GF-D8 (cell line): Measurements from ENCODE around the gene TICAM2.
A peak's percentile ranks its signal among the peaks of the same experiment; 100 is the strongest.
"Not testable (repeated sequence)": the region's sequence is repeated elsewhere in the genome, so short reads cannot be mapped to it uniquely, and the experiment has no call there.

Experiments
- DNase-seq: peaks from one replicate; lab custom pipeline; 2025; lab: John Stamatoyannopoulos, UW

TICAM2 gene

GRCh38 chr5:115601701-115602590 lies at the start of gene TICAM2:
Gene TICAM2, minus strand, starts transcription at chr5:115602479. Its CDS starts 21,223 bp downstream, at chr5:115581256.
- peak; percentile 9 for DNase-seq

- DNase-seq, result no peak
Observed at GRCh38 chr5:115649541-115649940, 47.3 kb upstream of the TICAM2 start.

- DNase-seq, result no peak
Observed at GRCh38 chr5:115648056-115648455, 45.8 kb upstream of the TICAM2 start.

DNA sequence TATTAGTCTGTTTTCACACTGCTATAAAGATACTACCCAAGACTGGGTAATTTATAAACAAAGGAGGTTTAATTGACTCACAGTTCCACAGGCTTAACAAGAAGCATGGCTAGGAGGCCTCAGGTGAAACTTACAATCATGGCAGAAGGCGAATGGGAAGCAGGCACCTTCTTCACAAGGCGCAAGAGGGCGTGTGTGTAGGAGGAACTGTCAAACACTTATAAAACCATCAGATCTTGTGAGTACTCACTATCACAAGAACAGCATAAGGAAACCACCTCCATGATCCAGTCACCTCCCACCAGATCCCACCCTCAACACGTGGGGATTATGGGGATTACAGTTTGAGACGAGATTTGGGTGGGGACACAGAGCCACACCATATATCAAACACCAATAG lies 43.1 kb upstream of the TICAM2 start:
- not testable (repeated sequence) for DNase-seq

- DNase-seq, result no peak
Observed at GRCh38 chr5:115644046-115644445, 41.8 kb upstream of the TICAM2 start.

- no peak for DNase-seq
Observed at GRCh38 chr5:115641948-115642347, 39.7 kb upstream of the TICAM2 start.

DNA sequence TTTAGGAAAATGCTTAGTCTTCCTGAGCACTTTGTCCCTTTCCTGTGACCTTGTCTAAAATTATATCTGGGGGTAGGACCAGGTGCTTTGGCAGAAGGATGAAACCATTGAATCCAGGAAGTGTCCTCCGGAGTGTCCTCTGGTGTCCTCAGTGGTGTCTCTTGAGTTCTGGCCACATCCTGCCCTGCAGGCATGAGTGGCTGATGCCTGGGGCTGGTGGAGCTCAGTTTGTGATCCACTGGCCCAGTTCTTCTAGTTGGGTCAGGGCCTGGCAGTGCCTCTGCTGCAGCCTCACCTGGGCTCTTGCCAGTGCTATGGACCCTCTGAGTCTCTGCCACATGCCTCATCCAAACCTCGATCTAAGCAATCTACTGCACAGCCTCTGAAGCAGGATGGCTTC lies 38.0 kb upstream of the TICAM2 start:
- no peak for DNase-seq

DNA sequence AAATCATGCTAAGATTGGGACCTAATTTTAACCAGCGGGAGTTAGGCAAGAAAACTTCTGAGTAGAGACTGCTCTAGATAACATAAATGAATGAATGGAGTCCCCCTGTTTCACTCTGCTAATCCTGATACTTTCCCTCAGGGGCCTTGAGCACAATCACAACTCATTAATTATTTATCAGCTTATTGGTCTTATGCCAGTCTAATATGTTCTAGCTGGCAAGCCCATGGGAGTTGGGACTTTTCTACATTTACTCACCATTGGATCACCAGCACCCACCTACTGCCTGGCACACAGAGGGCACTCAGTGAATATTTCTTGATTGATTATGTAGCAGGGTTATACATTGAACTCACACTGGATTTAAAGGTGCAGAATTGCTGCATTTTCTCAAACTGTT lies 37.1 kb upstream of the TICAM2 start:
- DNase-seq, result no peak

DNA sequence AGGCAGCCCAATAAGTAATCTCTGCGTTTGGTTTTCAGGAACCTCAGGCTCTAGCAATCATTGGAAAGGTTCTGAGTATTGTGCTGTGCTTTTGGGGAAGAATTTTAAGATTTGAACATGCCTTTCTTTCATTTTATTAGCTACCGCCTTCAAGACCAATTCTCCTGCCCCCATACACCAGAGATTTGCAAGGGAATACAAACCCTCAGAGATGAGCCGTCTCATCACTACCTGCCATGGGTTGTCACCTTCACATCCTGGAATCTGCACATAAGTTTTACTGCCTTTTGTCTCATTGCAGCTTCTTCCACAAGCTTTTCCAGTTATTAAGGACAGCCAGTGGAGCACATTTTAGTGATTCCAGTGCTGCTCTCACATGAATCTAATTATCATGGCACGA lies 35.2 kb upstream of the TICAM2 start:
- no peak for DNase-seq

DNA sequence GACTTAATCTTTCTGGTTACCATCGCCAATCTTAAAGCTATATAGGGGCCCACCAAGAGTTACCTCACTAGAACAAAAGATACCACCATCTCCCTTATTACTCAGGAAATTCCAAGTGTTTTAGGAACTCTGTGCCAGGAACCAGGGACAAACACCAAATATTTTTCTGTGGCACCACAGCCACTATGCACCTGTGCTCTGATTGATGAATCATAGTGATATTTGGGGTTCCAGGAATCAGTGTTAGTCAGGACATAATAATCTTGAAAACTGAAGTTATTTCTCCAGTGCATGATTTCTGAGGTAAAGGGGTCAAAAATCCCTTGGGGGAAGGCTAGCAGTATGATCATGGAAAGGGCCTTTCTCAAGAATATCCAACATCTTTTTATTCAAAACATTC lies 33.7 kb upstream of the TICAM2 start:
- DNase-seq, result no peak

- peak; percentile 27 for DNase-seq
Observed at GRCh38 chr5:115634343-115635132, 32.3 kb upstream of the TICAM2 start.

DNA sequence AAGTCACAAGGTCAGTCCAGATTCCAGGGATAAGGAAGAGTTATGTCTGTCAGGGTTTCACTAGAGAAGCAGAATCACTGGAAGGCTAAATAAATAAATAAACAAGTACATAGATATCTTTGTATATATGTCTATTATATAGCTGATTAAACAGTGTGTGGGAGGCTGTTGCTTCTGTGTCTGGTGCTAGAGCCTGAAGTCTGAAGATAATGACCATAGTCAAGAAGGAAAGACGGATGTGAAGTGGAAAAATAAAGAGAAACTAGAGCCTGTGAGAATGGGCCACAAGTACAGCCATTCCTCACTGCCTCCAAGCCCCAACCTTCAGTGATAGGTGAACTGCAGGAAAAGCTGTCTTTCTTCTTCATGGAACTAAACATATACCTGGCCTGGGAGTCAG lies 27.6 kb upstream of the TICAM2 start:
- no peak for DNase-seq

GRCh38 chr5:115627295-115627865 lies 25.1 kb upstream of the TICAM2 start:
- no peak for DNase-seq

DNA sequence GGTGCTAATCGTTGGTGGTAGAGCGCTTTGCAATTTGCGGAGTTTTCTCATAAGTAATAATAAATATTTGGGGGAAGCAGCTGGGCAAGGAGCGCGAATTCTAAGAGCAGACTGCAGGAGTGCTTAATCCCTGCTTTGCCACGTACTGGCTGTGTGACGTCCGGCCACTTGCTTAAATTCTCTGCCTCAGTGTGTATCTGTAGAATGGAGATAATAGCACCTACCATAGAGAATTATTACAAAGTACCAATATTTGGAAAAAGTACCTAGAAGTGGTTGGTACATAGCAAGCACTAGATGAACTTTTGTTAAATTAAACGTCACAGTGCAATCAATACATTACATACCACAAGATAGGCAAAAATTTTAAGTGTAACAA lies 24.2 kb upstream of the TICAM2 start:
- no peak for DNase-seq

DNA sequence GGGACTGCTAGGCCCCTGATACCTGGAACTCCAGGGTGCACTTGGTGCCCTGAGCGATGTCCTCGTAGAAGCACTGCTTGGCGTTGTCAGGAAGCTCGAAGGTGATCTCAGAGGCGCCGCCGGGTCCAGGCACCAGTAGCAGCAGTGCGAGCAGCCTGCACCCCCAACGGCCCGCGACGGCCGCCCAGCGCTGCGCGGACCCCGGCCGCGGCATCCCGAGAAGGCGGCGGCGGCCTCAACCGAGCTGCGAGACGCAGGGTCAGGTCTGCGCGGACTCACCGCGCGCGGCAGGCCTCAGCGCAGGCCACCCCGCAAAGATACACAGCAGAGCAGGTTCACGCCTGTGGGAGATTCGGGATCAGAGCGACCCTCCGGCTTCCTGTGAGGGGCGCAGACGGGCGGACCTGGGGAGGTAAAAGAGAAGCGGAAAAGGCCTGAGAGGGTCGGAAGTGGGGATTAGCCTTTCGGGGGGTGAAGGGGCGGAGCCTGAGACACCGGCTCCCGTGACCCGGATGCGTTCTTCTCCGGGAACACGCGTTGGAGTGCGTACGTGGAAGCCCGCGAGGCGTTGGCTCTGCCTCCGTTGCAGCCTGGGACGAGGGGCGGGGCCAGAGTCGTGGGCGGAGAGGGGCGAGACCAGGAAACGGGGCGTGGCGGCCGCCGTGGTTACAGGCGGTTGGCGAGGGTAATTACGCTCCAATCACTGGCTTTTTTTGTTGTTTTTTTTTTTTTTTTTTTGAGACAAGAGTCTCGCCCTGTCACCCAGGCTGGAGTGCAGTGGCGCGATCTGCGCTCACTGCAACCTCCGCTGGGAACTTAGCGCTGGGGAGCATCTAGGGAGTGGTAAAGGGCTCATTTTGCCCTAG lies 23.5 kb upstream of the TICAM2 start, which contains the start of gene TMED7:
Gene TMED7, minus strand, starts transcription at position 458 of the 866 bp plus-strand sequence. Its CDS starts 244 bp downstream, at position 214.
- peak; percentile 82 for DNase-seq

DNA sequence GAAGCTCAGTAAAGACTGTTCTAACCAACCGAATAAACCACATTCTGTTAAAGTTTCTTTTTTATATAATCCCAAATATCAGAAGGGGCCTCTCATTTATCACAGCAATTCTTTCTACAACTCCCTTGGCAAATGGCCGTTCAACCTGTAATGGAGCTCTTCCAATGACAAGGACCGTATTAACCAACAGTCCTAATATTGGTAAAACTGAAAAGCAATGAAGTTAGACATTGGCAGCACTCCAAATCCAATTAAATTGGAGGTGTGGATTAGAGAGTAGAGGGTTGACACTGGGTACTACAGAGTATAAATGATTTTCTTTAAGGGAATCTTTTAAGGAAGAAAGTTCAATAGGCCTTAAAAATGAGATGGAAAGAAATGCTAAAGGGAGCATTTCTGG lies 22.7 kb upstream of the TICAM2 start:
- no peak for DNase-seq

- DNase-seq, result no peak
Observed at GRCh38 chr5:115623658-115624057, 21.4 kb upstream of the TICAM2 start.

GRCh38 chr5:115621365-115621900 lies 19.2 kb upstream of the TICAM2 start:
- DNase-seq, result no peak

- DNase-seq, result no peak
Observed at GRCh38 chr5:115616892-115617291, 14.6 kb upstream of the TICAM2 start.

DNA sequence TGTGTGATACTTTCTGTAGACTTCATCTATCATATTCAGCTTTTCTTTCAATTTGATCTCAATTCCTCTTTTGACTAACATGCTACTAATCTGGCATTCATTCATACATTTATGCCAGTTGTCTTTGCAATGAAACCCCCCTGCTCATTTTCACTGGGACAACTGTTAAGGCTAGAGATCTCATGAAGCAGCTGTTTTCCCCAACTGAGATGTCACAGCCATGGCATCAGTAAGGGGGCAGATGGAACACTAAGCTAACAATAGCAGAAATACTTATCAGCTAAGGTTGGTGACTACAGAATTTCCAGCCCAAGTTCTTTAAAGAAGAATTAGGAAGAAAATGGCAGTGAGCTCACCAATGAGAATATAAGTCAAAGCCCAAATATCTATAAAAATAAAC lies 14.2 kb upstream of the TICAM2 start:
- DNase-seq, result no peak

GRCh38 chr5:115611873-115612272 lies 9.6 kb upstream of the TICAM2 start:
- DNase-seq, result no peak
